H1 (cell line): ENCODE results near the gene TMEM131L. TPM values are rescaled to one million over a fixed set of nuclear protein-coding genes. Genes with fewer than 3 reads are reported as not detected.

Source experiments
- CTCF ChIA-PET: fragments of 300-600 bp; sonication (Branson Sonifier 250); formaldehyde crosslinking; loops from one replicate; lab custom pipeline; 2021; ENCODE audit not compliant: partially characterized antibody; lab: Charles Lee
- POLR2A ChIA-PET: fragments of 300-600 bp; sonication (Branson Sonifier 250); formaldehyde crosslinking; loops from one replicate; lab custom pipeline; 2021; ENCODE audit warnings: inconsistent platforms; ENCODE audit not compliant: partially characterized antibody; lab: Charles Lee
- DNase-seq, 2 experiments: peaks; one replicate each; pipeline versions ENCODE4 v3.0.0 to v3.0.0-alpha.2; 2010 to 2022; ENCODE audit warnings: low spot score in 2 of 2, low read depth in 1 of 2, mixed read lengths in 1 of 2
- FAIRE-seq: peaks from 2 replicates; lab custom pipeline; 2011; peaks lifted over from hg19 to GRCh38; lab: Jason Lieb, UNC
- H2AFZ ChIP-seq: 2 replicates; pipeline ENCODE4 v1.8.1; 2012; ENCODE audit warnings: low read length, inconsistent platforms
- H2AK5ac ChIP-seq: 2 replicates; pipeline ENCODE4 v1.6.1; 2013; ENCODE audit warnings: low read depth, low read length
- H2BK120ac ChIP-seq: replicated peaks from 2 replicates; pipeline ENCODE3; 2013; ENCODE audit warnings: low read depth, low read length, inconsistent platforms
- H2BK12ac ChIP-seq: 2 replicates; pipeline ENCODE4 v1.6.1; 2013; ENCODE audit warnings: low read depth, low read length
- H2BK15ac ChIP-seq: 2 replicates; pipeline ENCODE4 v1.6.1; 2013; ENCODE audit warnings: low read length
- H2BK20ac ChIP-seq: 2 replicates; pipeline ENCODE4 v1.6.1; 2013; ENCODE audit warnings: low read length
- H2BK5ac ChIP-seq: 2 replicates; pipeline ENCODE4 v1.6.1; 2013; ENCODE audit warnings: low read depth, low read length
- H3K14ac ChIP-seq: 2 replicates; pipeline ENCODE4 v1.6.1; 2013; ENCODE audit warnings: inconsistent platforms; ENCODE audit not compliant: insufficient read length
- H3K18ac ChIP-seq: 2 replicates; pipeline ENCODE4 v1.6.1; 2013; ENCODE audit warnings: low read length; ENCODE audit errors: extremely low read depth
- H3K23ac ChIP-seq: 2 replicates; pipeline ENCODE4 v1.6.1; 2013; ENCODE audit warnings: inconsistent platforms; ENCODE audit not compliant: insufficient read length
- H3K23me2 ChIP-seq: 2 replicates; pipeline ENCODE4 v1.6.1; 2013; ENCODE audit warnings: low read depth, low read length
- H3K27ac ChIP-seq: 2 replicates; pipeline ENCODE4 v1.6.1; 2011; ENCODE audit warnings: low read depth, low read length, inconsistent platforms
- H3K27me3 ChIP-seq, 4 experiments: replicated peaks in 1 of 4; 1 replicate in 1 of 4; 2 replicates in 3 of 4; pipeline versions ENCODE4 v1.6.1 to v1.8.1; 2011 to 2013; ENCODE audit warnings: low read length in 3 of 4, mild to moderate bottlenecking in 3 of 4, inconsistent platforms in 2 of 4, mixed read lengths in 2 of 4, moderate library complexity in 1 of 4; ENCODE audit not compliant: control insufficient read depth in 3 of 4, insufficient read depth in 3 of 4; ENCODE audit errors: extremely low read depth in 1 of 4
- H3K36me3 ChIP-seq, 4 experiments: 2 replicates each; pipeline versions ENCODE4 v1.6.1 to v1.8.1; 2011 to 2013; ENCODE audit warnings: mild to moderate bottlenecking in 4 of 4, low read length in 3 of 4, moderate library complexity in 2 of 4, control low read depth in 1 of 4, inconsistent platforms in 1 of 4; ENCODE audit not compliant: insufficient read depth in 4 of 4, control insufficient read depth in 2 of 4
- H3K4ac ChIP-seq: replicated peaks from 2 replicates; pipeline ENCODE3; 2013; ENCODE audit warnings: low read length, low read depth, mixed read lengths, inconsistent platforms; ENCODE audit not compliant: insufficient read length
- H3K4me1 ChIP-seq, 4 experiments: replicated peaks in 1 of 4; 1 replicate in 1 of 4; 2 replicates in 3 of 4; pipeline versions ENCODE4 v1.6.1 to v1.8.1; 2011 to 2013; ENCODE audit warnings: low read length in 3 of 4, inconsistent platforms in 2 of 4, mixed read lengths in 1 of 4; ENCODE audit not compliant: insufficient read depth in 4 of 4, control insufficient read depth in 3 of 4
- H3K4me2 ChIP-seq, 2 experiments: 2 replicates each; pipeline versions ENCODE4 v1.6.1 to v1.8.1; 2011 to 2013; ENCODE audit warnings: low read depth in 2 of 2, low read length in 2 of 2, control low read depth in 1 of 2, inconsistent platforms in 1 of 2, mild to moderate bottlenecking in 1 of 2; ENCODE audit not compliant: insufficient read depth in 1 of 2
- H3K4me3 ChIP-seq, 4 experiments: fragments of 200-600, 300-600 bp in 1 of 4; sonication (generic), shearing (Covaris generic), sonication (Bioruptor Twin) in 1 of 4; 2 replicates each; pipeline versions ENCODE4 v1.5.1 to v1.8.1; 2011 to 2016; ENCODE audit warnings: low read length in 4 of 4, low read depth in 3 of 4, control low read depth in 2 of 4, inconsistent platforms in 2 of 4, mild to moderate bottlenecking in 2 of 4, mixed read lengths in 1 of 4, moderate library complexity in 1 of 4; ENCODE audit not compliant: insufficient read depth in 2 of 4; ENCODE audit errors: extremely low read depth in 1 of 4
- H3K56ac ChIP-seq: replicated peaks from 2 replicates; pipeline ENCODE3; 2013; ENCODE audit warnings: low read depth, mild to moderate bottlenecking, mixed read lengths, low read length, inconsistent platforms; ENCODE audit not compliant: insufficient read length
- H3K79me1 ChIP-seq: 2 replicates; pipeline ENCODE4 v1.6.1; 2013; ENCODE audit warnings: low read depth, low read length, control low read depth
- H3K79me2 ChIP-seq, 2 experiments: 2 replicates each; pipeline versions ENCODE4 v1.6.1 to v1.8.1; 2012 to 2013; ENCODE audit warnings: low read length in 2 of 2, mild to moderate bottlenecking in 2 of 2, inconsistent platforms in 1 of 2; ENCODE audit not compliant: insufficient read depth in 2 of 2, control insufficient read depth in 1 of 2
- H3K9ac ChIP-seq, 4 experiments: replicated peaks in 1 of 4; 1 replicate in 1 of 4; 2 replicates in 3 of 4; pipeline versions ENCODE4 v1.6.1 to v1.8.1; 2011 to 2013; ENCODE audit warnings: low read depth in 3 of 4, low read length in 3 of 4, control low read depth in 2 of 4, mild to moderate bottlenecking in 2 of 4, moderate library complexity in 2 of 4, inconsistent platforms in 1 of 4; ENCODE audit errors: extremely low read depth in 1 of 4
- H3K9me3 ChIP-seq, 2 experiments: 2 replicates each; pipeline versions ENCODE4 v1.6.1 to v1.8.1; 2012 to 2013; ENCODE audit warnings: mild to moderate bottlenecking in 2 of 2, moderate library complexity in 2 of 2, control low read depth in 1 of 2, inconsistent platforms in 1 of 2, low read depth in 1 of 2, low read length in 1 of 2, mixed read lengths in 1 of 2; ENCODE audit not compliant: insufficient read depth in 2 of 2
- H4K20me1 ChIP-seq, 2 experiments: replicated peaks in 1 of 2; 2 replicates each; pipeline versions ENCODE3 to v1.8.1; 2011 to 2013; ENCODE audit warnings: inconsistent platforms in 2 of 2, low read length in 2 of 2, mild to moderate bottlenecking in 1 of 2; ENCODE audit not compliant: insufficient read depth in 2 of 2, control insufficient read depth in 1 of 2
- H4K5ac ChIP-seq: 2 replicates; pipeline ENCODE4 v1.6.1; 2013; ENCODE audit warnings: low read length, low read depth, mixed read lengths, inconsistent platforms; ENCODE audit not compliant: insufficient read length
- H4K8ac ChIP-seq: 2 replicates; pipeline ENCODE4 v1.8.0; 2013; ENCODE audit warnings: mild to moderate bottlenecking, moderate library complexity, low read length, inconsistent platforms; ENCODE audit not compliant: insufficient read depth; ENCODE audit errors: extremely low read depth
- H4K91ac ChIP-seq: replicated peaks from 2 replicates; pipeline ENCODE3; 2013; ENCODE audit warnings: low read length, mixed read lengths, inconsistent platforms; ENCODE audit not compliant: insufficient read length
- CTBP2 ChIP-seq: IDR thresholded peaks from 2 replicates; pipeline ENCODE4 v1.7.0; 2011; ENCODE audit warnings: borderline replicate concordance, mild to moderate bottlenecking, moderate library complexity, mixed read lengths, low read length; ENCODE audit not compliant: insufficient read depth, insufficient read length
- RXRA ChIP-seq: IDR thresholded peaks from 2 replicates; pipeline ENCODE4 v1.6.1; 2011; ENCODE audit warnings: low read depth, mild to moderate bottlenecking, low read length, moderate library complexity; ENCODE audit not compliant: insufficient read depth
- WGBS, 2 experiments: shearing (Covaris generic) in 1 of 2; methylation state at CpG; one replicate each; pipeline versions ENCODE4 v1.1.6 to v1.1.7; 2013 to 2015; ENCODE audit warnings: low lambda C conversion rate in 2 of 2, mixed read lengths in 2 of 2, inconsistent platforms in 1 of 2, low coverage in 1 of 2, missing lambda C conversion rate in 1 of 2; ENCODE audit not compliant: insufficient replicate concordance in 2 of 2, insufficient coverage in 1 of 2, insufficient read length in 1 of 2; ENCODE audit errors: extremely low coverage in 1 of 2, missing lambda C conversion rate in 1 of 2; 5-methylcytosine and 5-hydroxymethylcytosine counted together
- polyA plus RNA-seq, 7 experiments: library from polyadenylated mRNA; depleted of rRNA in 3 of 7; stranded (reverse) in 5 of 7; unstranded in 2 of 7; fragments of >200 nt in 5 of 7; fragments of 200-250 nt in 2 of 7; gene quantifications; 1 replicate in 5 of 7; 2 replicates in 1 of 7; 4 replicates in 1 of 7; pipeline versions ENCODE4 v1.2.1 to v1.2.3, GENCODE V29; 2011 to 2013; ENCODE audit warnings: missing spikeins in 2 of 7, mixed read lengths in 2 of 7
- total RNA-seq: library from RNA; stranded (reverse); fragmentation: NEBNext Ultra II Directional; extraction: Animal tissue kit (Norgen Biotek cat#: 25700); gene quantifications from 2 replicates; pipeline ENCODE4 v1.2.1, GENCODE V29; 2021

TMEM131L gene
- total and polyA plus RNA-seq, 2 of the 8 experiments (the other 6 are each of a cell fraction or from before 2014, with no cell fraction given), result 14.3 to 26.1 TPM

DNA sequence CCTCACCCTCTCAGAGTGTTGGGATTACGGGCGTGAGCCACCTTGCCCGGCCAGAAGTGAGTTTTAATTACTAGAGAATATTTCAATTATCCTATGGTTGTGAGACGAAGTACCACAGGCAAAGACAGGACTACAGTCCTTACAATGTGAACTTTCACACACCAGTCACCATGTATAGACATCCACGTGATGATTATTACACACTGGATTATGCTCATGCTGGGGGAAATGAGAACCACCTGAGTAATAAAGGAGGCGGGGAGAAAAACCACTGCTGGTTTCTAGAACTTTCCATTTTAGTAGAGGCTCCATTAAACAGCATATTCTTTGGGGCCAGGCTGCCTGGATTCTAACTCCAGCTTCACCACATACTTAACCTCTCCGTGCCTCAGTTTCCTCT is 175.4 kb downstream of the TMEM131L start:
- WGBS, 2 experiments, result 82% methylated on average over 7 of the region's 7 CpGs; no CpG with 5 or more reads in 1 of the 2 experiments
- TF ChIP-seq CTBP2 (no peak), RXRA (no peak)

More for the DNA sequence above, 175.4 kb downstream of the TMEM131L start:
- Histone ChIP-seq H2BK12ac (no peak overlapping the region), H3K56ac (no peak overlapping the region), H2BK20ac (no peak overlapping the region), H2AK5ac (no peak overlapping the region), H3K23ac (no peak overlapping the region), H3K4me2 (no peak overlapping the region), H3K36me3 (peaks cover 0 to 5% (median under 1%) of the 10 kb centered on the region in 4 experiments; a peak in 1 of 8 replicates), H2BK15ac (no peak overlapping the region), H3K23me2 (no peaks in the 10 kb centered on the region), H2BK5ac (no peak overlapping the region), H3K4me1 (peaks cover 0 to 7% (median 0%) of the 10 kb centered on the region in 4 experiments; a peak in 3 of 7 replicates), H2AFZ (no peak overlapping the region), H3K79me2 (no peaks in the 10 kb centered on the region), H3K4ac (no peak overlapping the region), H2BK120ac (no peak overlapping the region), H3K14ac (no peak overlapping the region), H4K8ac (no peak overlapping the region), H3K27ac (no peak overlapping the region), H3K79me1 (no peaks in the 10 kb centered on the region), H3K18ac (no peak overlapping the region), H3K27me3 (no peaks in the 10 kb centered on the region), H3K4me3 (no peak overlapping the region), H4K5ac (no peak overlapping the region), H4K91ac (no peak overlapping the region), H3K9ac (no peak overlapping the region), H3K9me3 (peaks cover 0 to 3% of the 10 kb centered on the region in 2 experiments; a peak in 1 of 4 replicates), H4K20me1 (no peaks in the 10 kb centered on the region)
- no peak for DNase-seq
- ChIA-PET POLR2A (no interaction called here), CTCF (interaction anchor here (0.9 to 1.5 kb wide), 3 partner anchors 9 to 43 kb away, joined by 3 to 5 read pairs (median 4); partner anchors contain the start of gene TLR2)
- no peak for FAIRE-seq
